Renal cortical epithelial cell (primary cell): ENCODE results near the gene GALNT17. TPM values are rescaled to one million over a fixed set of nuclear protein-coding genes. Genes with fewer than 3 reads are reported as not detected.
"Not testable (repeated sequence)": the region's sequence is repeated elsewhere in the genome, so short reads cannot be mapped to it uniquely, and the experiment has no call there.

Experiments
- DNase-seq: peaks from one replicate; pipeline ENCODE4 v3.0.0-alpha.2; 2011; ENCODE audit warnings: low read depth
- total RNA-seq: library from RNA; depleted of rRNA; stranded (reverse); fragments of >200 nt; gene quantifications from 2 replicates; pipeline ENCODE4 v1.2.3, GENCODE V29; 2014

Gene GALNT17
- total RNA-seq, 1 donor from 2014 or later: not detected

- DNase-seq: no peak
Observed at GRCh38 chr7:71558806-71559613, 427.1 kb downstream of the GALNT17 start.

GRCh38 chr7:71560354-71560995, 428.5 kb downstream of the GALNT17 start:
- no peak for DNase-seq

DNA sequence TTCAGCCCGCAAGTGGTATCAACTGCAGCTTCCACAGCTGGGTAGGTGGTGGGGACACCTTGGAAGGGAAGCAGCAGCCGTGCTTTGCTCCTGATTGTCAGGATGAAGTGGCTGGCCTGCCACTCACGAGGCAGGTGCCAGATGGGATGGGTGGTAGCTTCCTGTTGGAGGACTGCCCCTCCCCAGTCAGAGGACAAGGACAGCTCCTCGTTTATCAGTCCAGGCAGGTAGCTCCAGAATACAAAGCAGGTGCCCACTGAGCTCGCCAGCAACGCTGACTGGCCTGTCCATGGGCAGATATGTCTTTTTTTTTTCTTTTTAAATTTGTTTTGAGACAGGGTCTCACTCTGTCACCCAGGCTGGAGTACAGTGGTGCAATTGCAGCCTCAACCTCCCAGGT, 431.3 kb downstream of the GALNT17 start:
- no peak for DNase-seq

DNA sequence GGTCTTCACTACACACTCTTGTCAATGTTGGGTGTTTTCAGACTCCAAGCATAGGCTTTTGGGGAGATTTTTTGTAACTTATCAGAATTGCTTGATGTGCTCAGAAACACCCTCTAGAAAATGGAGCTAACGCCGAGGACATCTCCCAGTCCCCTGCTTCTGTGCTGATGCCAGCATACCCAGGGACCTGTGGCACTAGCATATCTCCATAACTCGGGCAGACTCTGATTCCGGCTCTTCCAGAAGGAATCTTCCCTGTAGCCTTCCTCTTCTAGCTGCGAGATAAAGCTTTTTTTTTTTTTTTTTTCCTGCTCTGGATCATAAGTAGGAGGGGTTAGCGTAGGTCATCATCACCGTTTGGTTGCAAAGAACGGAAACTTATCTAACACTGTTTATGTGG, 434.4 kb downstream of the GALNT17 start:
- DNase-seq: no peak

GRCh38 chr7:71566991-71567390, 435.0 kb downstream of the GALNT17 start:
- DNase-seq: no peak

DNA sequence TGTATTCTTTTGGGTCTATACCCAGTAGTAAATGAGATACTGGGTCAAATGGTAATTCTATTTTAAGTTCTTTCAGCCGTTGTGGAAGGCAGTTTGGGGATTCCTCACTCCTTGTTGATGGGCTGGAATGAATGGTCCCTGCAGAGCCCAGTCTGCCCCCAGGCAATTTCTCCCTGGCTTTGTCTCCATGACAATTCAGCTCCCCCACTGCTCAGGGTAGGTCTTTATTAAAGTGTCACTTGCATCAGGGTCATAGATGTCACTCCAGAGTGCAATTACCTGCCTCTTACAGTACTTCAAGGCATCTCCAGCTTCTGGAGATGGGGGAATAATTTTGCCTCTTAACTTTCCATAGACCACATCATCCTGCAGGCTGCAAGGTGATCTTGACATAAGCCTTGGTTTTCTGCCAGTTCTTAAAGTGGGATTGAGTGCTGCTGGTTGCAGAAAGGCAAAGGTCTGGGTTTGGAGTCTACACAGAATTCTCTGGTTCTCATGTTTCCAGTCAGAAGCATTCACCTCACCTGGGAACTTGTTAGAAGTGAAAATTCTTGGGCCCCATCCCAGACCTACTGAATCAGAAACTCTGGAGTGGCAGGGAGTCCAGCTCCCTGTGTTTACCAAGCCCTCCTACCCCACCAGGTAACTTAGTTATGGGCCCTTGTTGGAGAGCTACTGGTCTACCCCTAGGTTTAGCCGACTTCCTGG, 442.4 kb downstream of the GALNT17 start:
- no peak for DNase-seq

GRCh38 chr7:71580027-71580426, 448.1 kb downstream of the GALNT17 start:
- no peak for DNase-seq

DNA sequence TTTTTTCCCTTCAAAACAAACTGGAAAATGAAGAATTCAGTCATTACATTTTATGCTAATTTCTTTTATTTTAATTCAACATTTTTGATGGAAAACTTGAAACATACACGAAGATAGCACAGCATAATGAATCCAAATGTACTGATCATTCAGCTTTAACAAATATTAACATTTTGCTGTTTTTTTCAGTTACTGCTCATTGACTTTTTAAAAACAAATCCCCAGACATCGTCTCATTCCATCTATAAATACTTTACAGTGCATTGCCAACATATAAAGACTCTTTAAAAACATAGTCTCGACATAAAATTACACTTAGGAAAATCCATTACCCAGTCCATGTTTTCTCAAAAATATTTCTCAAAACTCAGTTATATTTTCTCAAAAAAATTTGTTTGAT, 452.3 kb downstream of the GALNT17 start:
- DNase-seq: no peak

DNA sequence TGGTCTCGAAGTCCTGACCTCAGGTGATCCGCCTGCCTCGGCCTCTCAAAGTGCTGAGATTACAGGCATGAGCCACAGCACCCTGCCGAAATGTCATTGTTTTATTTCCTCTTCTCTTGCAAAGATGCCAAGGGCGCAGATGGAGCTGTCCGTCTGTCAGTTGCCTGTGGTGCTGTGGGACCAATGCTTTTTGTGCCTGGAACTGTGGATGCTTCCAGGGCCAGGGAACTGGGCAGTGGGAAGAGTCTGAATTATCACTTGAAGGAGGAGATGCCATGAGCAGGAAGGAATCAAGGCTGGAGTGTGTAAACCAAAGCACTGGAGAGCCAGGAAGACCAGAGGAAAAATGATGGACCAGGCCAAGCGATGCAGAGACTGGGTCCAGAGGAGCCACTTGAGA, 459.9 kb downstream of the GALNT17 start:
- DNase-seq: no peak

DNA sequence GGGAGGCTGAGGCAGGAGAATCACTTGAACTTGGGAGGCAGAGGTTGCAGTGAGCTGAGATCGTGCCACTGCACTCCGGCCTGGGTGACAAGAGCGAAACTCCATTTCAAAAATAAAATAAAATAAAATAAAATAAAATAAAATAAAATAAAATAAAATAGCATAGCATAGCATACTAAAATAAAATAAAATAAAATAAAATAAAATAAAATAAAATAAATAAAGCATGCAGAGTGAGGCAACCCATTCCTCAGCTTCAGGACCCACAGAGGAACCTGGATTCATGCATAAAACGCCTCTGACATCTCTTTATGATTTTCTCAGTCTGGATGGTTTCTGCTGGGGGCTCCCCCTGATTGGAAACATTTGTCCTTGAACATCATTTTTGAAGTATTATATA, 460.4 kb downstream of the GALNT17 start:
- DNase-seq: not testable (repeated sequence)

- no peak for DNase-seq
Observed at GRCh38 chr7:71594736-71595135, 462.8 kb downstream of the GALNT17 start.

DNA sequence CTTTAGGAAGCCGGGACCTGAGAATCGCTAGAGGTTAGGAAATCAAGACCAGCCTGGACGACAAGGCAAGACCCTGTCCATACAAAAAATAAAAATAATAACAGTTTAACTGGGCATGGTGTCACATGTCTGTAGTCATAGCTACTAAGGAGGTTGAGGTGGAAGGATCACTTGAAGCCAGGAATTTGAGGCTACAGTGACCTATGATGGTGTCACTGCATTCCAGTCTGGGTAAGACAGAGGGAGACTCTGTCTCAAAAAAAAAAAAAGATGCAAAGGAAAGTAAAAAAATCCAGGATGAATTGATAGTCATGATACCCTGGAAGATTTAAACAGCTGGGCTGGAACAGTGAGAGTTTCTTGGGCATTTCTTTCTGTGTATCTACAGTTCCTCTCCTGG, 463.2 kb downstream of the GALNT17 start:
- DNase-seq: no peak

DNA sequence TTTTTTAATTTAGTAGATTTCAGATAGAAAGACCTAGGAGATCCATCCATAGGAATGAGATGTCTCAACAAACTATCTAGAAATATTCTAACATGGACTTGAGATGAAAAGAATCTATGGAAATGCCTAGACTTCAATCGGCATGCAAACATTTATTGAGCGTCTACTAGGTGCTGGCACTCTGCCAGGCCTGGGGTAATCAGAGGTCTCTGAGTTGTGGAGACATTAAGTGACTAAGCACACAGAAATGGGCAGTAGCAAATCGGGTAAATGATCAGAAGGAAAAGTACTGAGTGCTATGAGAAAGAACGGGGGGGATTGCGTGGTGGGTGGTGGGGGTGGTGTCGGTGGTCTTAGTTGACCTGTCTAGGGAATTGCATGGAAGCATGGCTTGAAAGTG, 466.6 kb downstream of the GALNT17 start:
- no peak for DNase-seq

GRCh38 chr7:71601851-71602250, 469.9 kb downstream of the GALNT17 start:
- DNase-seq: no peak

- no peak for DNase-seq
Observed at GRCh38 chr7:71604818-71605414, 473.0 kb downstream of the GALNT17 start.

DNA sequence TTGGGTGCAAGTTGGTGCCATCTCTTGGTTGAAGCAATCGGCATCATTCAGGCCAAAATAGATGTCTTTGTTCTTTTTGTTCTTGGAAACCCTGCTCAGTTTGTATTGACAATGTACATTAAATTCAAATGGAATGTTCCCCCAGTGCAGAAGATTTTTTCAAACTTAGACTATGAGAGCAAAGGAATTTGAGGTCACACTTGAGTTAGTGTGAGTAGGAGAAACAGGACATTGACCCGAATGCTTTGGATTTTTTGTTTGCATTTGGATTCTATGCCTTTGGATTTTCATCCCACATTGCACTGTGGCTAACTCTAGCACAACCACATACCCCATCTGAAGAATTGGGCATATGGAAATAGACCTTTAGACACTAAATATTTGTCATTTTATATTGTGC, 480.0 kb downstream of the GALNT17 start:
- no peak for DNase-seq

DNA sequence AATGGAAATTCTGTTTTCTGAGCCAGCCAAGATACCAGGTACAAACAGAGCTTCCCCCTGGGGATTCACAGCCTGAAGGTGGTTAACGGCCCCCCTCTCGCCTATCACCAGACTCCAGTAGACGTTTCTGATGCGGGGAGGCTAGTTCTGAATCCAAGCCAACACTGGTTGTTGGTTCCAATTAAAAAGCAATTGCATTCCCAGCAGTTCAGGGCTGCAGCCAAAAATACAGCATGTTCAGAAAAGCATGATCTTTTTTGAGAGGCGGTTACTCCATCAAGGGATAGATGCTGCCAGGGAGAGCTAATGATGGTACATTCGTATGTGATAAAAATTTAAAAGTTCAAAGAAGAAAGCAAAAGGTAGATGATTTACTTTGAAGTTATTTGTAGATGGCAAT, 481.0 kb downstream of the GALNT17 start:
- no peak for DNase-seq

DNA sequence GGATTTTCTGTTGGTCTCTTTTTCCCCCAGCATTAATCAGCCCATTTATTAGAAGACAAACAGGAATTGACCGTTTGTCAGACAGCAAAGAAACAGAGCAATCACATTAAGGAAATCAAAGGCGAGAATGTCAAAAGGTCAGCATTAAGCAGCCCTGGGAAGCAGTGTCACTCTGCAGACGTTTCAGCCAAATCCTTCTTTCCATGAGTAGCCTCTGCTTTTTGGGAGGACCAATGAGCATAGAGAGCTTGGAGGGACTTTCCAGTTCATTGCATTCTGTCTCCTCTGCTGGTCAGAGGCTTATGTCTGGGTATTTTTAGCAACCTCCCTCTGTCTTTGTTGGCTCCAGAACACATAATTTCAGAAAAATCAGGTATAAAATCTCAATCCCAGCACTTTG, 481.4 kb downstream of the GALNT17 start:
- DNase-seq: no peak

GRCh38 chr7:71615017-71615416, 483.1 kb downstream of the GALNT17 start:
- DNase-seq: no peak

GRCh38 chr7:71616217-71616616, 484.3 kb downstream of the GALNT17 start:
- DNase-seq: no peak

- no peak for DNase-seq
Observed at GRCh38 chr7:71618278-71618677, 486.3 kb downstream of the GALNT17 start.

- no peak for DNase-seq
Observed at GRCh38 chr7:71625545-71625944, 493.6 kb downstream of the GALNT17 start.
